Epidermal melanocyte (primary cell): ENCODE data around the gene ARHGAP26.
"Not testable (repeated sequence)": the region's sequence is repeated elsewhere in the genome, so short reads cannot be mapped to it uniquely, and the experiment has no call there.

Source experiments
- DNase-seq: peaks from one replicate; pipeline ENCODE4 v3.0.0; 2011; ENCODE audit warnings: low spot score; ENCODE audit not compliant: insufficient read length

ARHGAP26 gene

GRCh38 chr5:143110591-143110990 is 340.4 kb downstream of the ARHGAP26 start:
- no peak for DNase-seq

GRCh38 chr5:143111799-143112198 is 341.6 kb downstream of the ARHGAP26 start:
- DNase-seq = no peak

DNA sequence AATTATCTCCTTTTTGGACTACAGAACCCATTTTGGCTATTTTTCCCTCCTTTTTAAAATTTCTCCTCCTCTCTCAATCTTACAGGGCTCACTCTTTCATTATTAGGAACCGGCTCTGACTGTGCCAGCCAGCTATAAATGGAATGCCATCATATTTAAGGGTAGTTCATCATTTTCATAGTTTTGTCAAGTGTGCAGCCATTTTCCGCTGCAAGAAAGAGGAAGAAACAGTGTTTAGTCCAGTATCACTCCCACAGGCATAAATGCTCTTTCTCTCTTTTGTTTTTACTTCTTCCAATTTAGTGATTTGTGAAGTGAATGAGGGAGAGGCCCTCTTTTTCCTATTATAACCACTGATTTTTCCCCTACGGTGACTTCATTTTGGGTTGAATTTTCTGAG is 343.3 kb downstream of the ARHGAP26 start:
- no peak for DNase-seq

- DNase-seq = no peak
Measured at GRCh38 chr5:143114481-143114880, 344.3 kb downstream of the ARHGAP26 start.

- no peak for DNase-seq
Measured at GRCh38 chr5:143115381-143115780, 345.2 kb downstream of the ARHGAP26 start.

DNA sequence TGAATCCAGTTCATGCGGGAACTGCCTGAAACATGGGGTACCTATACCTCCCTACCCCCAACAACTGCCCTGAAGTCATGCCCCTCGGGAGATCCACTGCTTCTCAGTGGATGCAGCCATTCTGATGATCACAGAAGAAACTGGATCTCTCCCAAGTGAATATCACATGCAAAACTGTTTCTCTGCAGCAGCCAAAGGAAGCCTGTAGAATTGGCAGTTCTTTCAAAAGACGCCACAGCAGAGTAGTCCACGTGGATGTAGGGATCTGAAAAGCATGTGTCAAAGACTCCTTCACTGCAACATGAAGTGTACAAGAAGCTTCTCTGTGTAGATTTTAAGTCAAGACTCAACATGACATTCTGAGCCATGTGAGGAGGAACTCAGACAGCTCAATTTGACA is 346.6 kb downstream of the ARHGAP26 start:
- no peak for DNase-seq

GRCh38 chr5:143117821-143118220 is 347.6 kb downstream of the ARHGAP26 start:
- DNase-seq = no peak

DNA sequence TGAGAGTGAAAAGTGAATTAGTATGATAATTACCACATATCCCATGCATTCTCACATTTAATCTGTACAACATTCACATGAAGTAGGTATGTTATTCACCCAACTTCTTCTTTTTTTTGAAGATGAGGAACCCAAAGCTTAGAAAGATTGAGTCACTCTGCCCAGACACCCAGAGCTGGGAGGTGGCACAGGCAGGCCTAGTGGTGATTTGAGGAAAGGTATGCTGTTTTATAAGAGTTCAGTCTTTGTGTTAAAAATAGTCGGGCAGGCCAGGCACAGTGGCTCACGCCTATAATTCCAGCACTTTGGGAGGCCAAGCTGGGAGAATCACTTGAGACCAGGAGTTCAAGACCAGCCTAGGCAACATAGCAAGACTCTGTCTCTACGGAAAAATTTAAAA is 348.0 kb downstream of the ARHGAP26 start:
- DNase-seq = no peak

DNA sequence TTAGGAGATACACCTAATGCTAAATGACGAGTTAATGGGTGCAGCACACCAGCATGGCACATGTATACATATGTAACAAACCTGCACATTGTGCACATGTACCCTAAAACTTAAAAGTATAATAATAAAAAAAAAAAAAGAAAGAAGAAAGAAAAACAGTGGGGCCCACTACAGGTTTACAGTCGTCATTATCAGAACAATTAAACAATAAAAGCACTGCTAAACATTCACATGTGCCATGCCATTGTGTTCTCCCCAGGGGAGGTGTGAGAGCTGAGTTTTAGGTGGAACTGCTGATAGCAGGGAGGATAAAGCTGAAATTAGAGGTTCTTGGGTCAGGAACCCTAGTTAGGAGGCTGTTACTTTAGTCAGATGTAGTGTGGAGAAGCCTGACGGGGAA is 348.6 kb downstream of the ARHGAP26 start:
- not testable (repeated sequence) for DNase-seq

- no peak for DNase-seq
Measured at GRCh38 chr5:143119291-143119769, 349.2 kb downstream of the ARHGAP26 start.

DNA sequence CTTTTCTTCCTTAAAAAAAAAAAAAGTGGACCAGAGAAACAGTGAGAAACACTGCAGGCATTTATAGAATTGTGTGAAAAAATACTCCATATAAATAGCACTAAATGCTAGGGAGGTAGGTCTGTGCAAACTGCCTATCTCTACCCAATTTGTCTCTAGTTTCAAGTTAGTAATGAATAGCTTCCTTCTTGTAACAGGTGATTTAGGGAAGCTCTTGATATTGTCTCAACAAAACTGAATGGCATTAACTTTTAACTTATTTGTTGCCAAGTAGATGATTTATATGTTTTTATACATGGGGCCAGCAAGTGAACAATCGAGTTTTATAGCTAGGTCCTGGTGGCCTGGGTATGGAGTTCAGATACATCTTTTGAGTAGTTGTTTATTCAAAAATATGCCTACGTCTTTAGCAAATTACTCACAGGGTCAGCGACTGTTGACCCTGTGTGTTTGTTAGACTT is 349.7 kb downstream of the ARHGAP26 start:
- no peak for DNase-seq

- DNase-seq = no peak
Measured at GRCh38 chr5:143120460-143121134, 350.4 kb downstream of the ARHGAP26 start.

DNA sequence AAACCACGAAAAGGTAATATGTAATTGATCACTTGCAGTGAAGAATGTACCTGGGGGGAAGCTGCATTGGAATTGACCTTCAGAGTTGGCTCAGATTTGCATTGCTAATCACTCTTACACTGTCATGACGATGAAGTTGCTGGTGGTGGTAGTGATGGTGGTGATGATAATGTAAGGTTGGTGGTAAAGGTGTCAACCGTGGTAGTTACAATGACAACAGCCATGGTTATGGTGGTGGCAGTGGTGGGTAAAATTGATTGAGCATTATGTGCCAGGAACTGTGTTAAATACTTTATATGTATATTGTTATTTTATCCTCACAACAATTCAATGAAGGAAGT is 350.9 kb downstream of the ARHGAP26 start:
- DNase-seq = no peak

DNA sequence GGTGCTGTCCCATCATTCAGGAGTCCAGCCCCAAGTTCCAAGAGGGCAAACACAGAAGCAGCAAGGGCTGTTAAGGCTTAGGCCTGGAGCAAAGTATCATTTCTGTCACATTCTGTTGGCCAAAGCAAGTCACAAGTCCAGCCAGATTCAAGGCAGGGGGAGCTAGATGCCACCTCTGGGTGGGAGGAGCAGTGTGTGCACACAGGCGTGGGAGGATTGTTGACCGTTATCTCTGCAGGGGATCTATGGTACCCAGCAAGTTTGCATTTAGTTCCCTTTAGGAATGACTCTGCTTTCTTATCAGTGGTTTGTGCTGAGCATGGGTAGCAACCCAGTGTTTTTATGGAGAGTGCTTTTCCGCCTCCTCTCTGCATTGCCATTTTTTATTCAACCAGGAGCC is 354.4 kb downstream of the ARHGAP26 start:
- no peak for DNase-seq

GRCh38 chr5:143126174-143127019 is 356.2 kb downstream of the ARHGAP26 start:
- DNase-seq = no peak

GRCh38 chr5:143128412-143129071 is 358.4 kb downstream of the ARHGAP26 start:
- DNase-seq = no peak

DNA sequence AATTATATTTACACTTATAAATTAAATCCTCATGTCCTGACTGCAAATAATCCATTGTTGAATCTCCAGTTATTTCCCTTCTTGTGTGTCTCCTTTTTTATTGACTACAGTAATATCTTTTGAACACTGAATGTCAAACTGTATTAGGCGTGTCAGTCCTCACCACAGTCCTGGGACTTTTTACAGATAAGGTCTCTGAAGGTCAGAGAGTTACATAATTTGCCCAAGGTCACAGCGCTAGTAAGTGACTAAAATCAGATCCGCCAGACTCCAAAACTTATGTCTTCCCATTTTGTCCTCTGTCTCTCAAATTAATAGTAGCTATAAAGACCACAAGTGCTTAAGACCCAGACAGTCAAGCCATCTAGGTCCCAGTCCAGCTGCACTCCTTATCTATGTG is 359.0 kb downstream of the ARHGAP26 start:
- DNase-seq = no peak

- no peak for DNase-seq
Measured at GRCh38 chr5:143129910-143130612, 359.9 kb downstream of the ARHGAP26 start.

DNA sequence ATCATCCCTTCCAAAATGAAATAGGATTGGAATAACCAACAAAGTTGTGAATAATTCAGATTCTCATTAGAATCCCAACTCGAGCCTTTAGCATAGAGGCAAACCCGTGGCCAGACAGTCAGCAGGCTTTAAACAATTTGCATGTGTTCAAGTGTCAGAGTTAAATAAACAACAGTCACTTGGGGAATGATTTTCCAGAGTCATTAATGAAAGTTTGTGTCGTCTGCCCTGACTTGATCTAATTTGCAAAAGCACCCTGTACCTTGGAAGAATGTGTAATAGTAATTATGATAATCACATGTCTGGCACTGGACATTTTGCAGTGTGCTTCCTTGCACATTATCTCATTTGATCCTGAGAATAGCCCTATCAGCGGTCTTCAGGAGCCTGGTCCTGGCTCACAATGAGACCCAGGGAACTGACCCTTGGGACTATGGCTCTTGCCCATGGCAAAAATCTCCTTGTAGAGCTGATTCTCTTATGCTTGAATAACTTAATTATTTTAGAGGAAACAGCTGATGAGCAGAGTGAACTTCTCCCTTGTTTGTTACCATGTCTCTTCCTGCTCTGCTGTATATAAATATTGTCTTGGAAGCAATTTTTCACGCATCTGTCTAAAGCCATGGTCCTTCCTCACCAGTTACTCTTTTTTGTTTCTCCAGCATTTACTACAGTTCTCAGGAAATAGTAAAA is 360.6 kb downstream of the ARHGAP26 start:
- no peak for DNase-seq

DNA sequence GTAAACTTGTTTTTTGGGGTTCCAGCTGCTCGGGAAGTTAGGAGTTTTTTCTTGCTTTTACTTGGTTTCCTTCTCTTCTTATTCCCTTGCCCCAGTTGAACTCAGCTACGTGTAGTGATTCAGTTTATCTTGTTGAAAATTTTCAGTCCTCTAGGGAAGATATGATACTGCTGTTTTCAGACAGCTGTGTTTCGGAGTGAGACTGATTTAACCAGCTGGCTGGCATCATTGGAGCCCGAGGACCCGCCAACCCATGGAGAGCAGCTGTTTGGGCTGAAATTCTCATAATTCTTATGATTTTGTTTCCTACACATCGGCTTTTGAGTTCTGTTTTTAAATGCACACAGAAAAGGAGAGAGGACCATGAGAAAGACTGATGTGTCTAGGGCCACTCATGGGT is 361.8 kb downstream of the ARHGAP26 start:
- DNase-seq = no peak

GRCh38 chr5:143132739-143133138 is 362.6 kb downstream of the ARHGAP26 start:
- DNase-seq = no peak
